Lung (tissue), 12 donors: ENCODE data around the gene OTOA. TPM values are rescaled to one million over a fixed set of nuclear protein-coding genes. Genes with fewer than 3 reads are reported as not detected.
A peak's percentile ranks its signal among the peaks of the same experiment; 100 is the strongest.

Experiments
- ATAC-seq: fragments of 200-7000 bp; cut with Tn5 transposase; one replicate; pipeline ENCODE4 v1.9.1; 2020; ENCODE audit warnings: moderate number of reproducible peaks; ENCODE audit not compliant: insufficient read depth, low FRiP score
- DNase-seq, 3 donors: peaks; one replicate each; pipeline ENCODE4 v3.0.0-alpha.2; 2013 to 2017
- H3K27ac ChIP-seq, 2 donors: one replicate each; pipeline ENCODE4 v1.5.1; 2013; ENCODE audit warnings: mild to moderate bottlenecking in 2 of 2, moderate library complexity in 2 of 2, control low read depth in 1 of 2, inconsistent platforms in 1 of 2, low read depth in 1 of 2, low read length in 1 of 2
- H3K27me3 ChIP-seq, 3 donors: one replicate each; pipeline ENCODE4 v1.5.1; 2013; ENCODE audit warnings: low read length in 2 of 3; ENCODE audit not compliant: control insufficient read depth in 3 of 3, insufficient read depth in 3 of 3
- H3K36me3 ChIP-seq, 4 donors: one replicate each; pipeline ENCODE4 v1.5.1; 2013; ENCODE audit warnings: low read length in 4 of 4, mild to moderate bottlenecking in 1 of 4, moderate library complexity in 1 of 4; ENCODE audit not compliant: control insufficient read depth in 4 of 4, insufficient read depth in 4 of 4
- H3K4me1 ChIP-seq, 5 donors: one replicate each; pipeline ENCODE4 v1.5.1; 2013; ENCODE audit warnings: low read length in 5 of 5, mild to moderate bottlenecking in 2 of 5, moderate library complexity in 1 of 5; ENCODE audit not compliant: control insufficient read depth in 5 of 5, insufficient read depth in 5 of 5
- H3K4me3 ChIP-seq: one replicate; pipeline ENCODE4 v1.5.1; 2013; ENCODE audit warnings: mild to moderate bottlenecking, control low read depth, moderate library complexity
- H3K9ac ChIP-seq, 2 donors: one replicate each; pipeline ENCODE4 v1.5.1; 2013; ENCODE audit warnings: low read length in 2 of 2, control low read depth in 1 of 2; ENCODE audit not compliant: insufficient read depth in 1 of 2
- H3K9me3 ChIP-seq, 4 donors: one replicate each; pipeline ENCODE4 v1.5.1; 2013; ENCODE audit warnings: low read length in 3 of 4, mild to moderate bottlenecking in 1 of 4, moderate library complexity in 1 of 4; ENCODE audit not compliant: control insufficient read depth in 4 of 4, insufficient read depth in 3 of 4
- CTCF ChIP-seq: IDR thresholded peaks from 2 replicates; pipeline ENCODE4 v1.5.1; 2012; ENCODE audit warnings: mild to moderate bottlenecking; ENCODE audit errors: control extremely low read depth, extremely low read depth
- WGBS, 2 donors: extraction: QIAGEN DNeasy Blood & Tissue Kit; methylation state at CpG; one replicate each; pipeline ENCODE4 v1.1.7; 2013; 5-methylcytosine and 5-hydroxymethylcytosine counted together
- polyA plus RNA-seq, 2 donors: library from polyadenylated mRNA; stranded (reverse); fragments of 200-250 nt; gene quantifications; one replicate each; pipeline ENCODE4 v1.2.1, GENCODE V29; 2013
- total RNA-seq, 2 donors: library from RNA; depleted of rRNA in 1 of 2; stranded (reverse); fragments of >200 nt in 1 of 2; gene quantifications; one replicate each; pipeline ENCODE4 v1.2.1, GENCODE V29; 2014 to 2021
- donor health status: control.
- donor health status: control.
- donor health status: Bipolar disorder and iron deficiency.
- donor health status: healthy.
- donor health status: DM: yes; HTN: yes; CAD: no.

OTOA gene
- total and polyA plus RNA-seq, 4 donors = 0.18 to 1.3 (median 0.59) TPM

- DNase-seq (no peak), ATAC-seq (no peak)
- peaks cover 0 to 6% (median 0%) of the 10 kb centered on the region in 5 donors for H3K4me1 ChIP-seq
- WGBS, 2 donors = 80 to 87% methylated on average over 1 of the region's 1 CpG
- H3K36me3 ChIP-seq = peaks cover 0 to 30% (median 15%) of the 10 kb centered on the region in 4 donors
- H3K4me3 ChIP-seq = no peak overlapping the region
- TF ChIP-seq CTCF = no peak
- no peaks in the 10 kb centered on the region for H3K27me3 ChIP-seq
- no peaks in the 10 kb centered on the region for H3K9me3 ChIP-seq
- no peak overlapping the region for H3K9ac ChIP-seq
- no peak overlapping the region for H3K27ac ChIP-seq
These were observed 38.7 kb upstream of the OTOA start for GRCh38 chr16:21625026-21625425.

GRCh38 chr16:21626659-21627277 is 37.0 kb upstream of the OTOA start:
- WGBS, 2 donors = 17 to 40% methylated on average over 6 of the region's 6 CpGs
- Histone ChIP-seq H3K27ac (no peak overlapping the region), H3K4me3 (no peak overlapping the region), H3K9ac (no peak overlapping the region), H3K9me3 (no peaks in the 10 kb centered on the region), H3K4me1 (peaks cover 0 to 6% (median 0%) of the 10 kb centered on the region in 5 donors), H3K36me3 (peaks cover 0 to 30% (median 17%) of the 10 kb centered on the region in 4 donors), H3K27me3 (no peaks in the 10 kb centered on the region)
- DNase-seq (peak in 1 of 3 donors; percentile 44), ATAC-seq (peak; percentile 27)
- TF ChIP-seq CTCF = no peak

- H3K27me3 ChIP-seq = no peaks in the 10 kb centered on the region
- H3K9ac ChIP-seq = no peak overlapping the region
- H3K4me1 ChIP-seq = peaks cover 0 to 6% (median 0%) of the 10 kb centered on the region in 5 donors
- no peak overlapping the region for H3K27ac ChIP-seq
- peaks cover 0 to 26% (median 17%) of the 10 kb centered on the region in 4 donors for H3K36me3 ChIP-seq
- 95 to 100% methylated on average over 5 of the region's 5 CpGs for WGBS, 2 donors
- DNase-seq (no peak), ATAC-seq (no peak)
- H3K9me3 ChIP-seq = no peaks in the 10 kb centered on the region
- TF ChIP-seq CTCF = no peak
- H3K4me3 ChIP-seq = no peak overlapping the region
These were observed 35.5 kb upstream of the OTOA start for GRCh38 chr16:21628121-21628726.
